HCT116 (cell line): Measurements from ENCODE around the gene SNX2. TPM values are rescaled to one million over a fixed set of nuclear protein-coding genes. Genes with fewer than 3 reads are reported as not detected.

ENCODE experiments used
- ATAC-seq: fragments of 200-7000 bp; cut with Tn5 transposase; 2 replicates; pipeline ENCODE4 v1.9.1; 2020; ENCODE audit warnings: mild to moderate bottlenecking, moderate library complexity
- BruUV-seq: library from RNA; stranded (reverse); fragments of 400-500 nt; replicated peaks from 2 replicates; lab custom pipeline; 2021; lab: Mats Ljungman, UMichigan
- CTCF ChIA-PET: fragments of 300-600 bp; sonication (Branson Sonifier 250); formaldehyde crosslinking; loops from one replicate; lab custom pipeline; 2021; ENCODE audit warnings: antibody characterized with exemption; lab: Charles Lee
- POLR2A ChIA-PET: fragments of 300-600, 350-600 bp; sonication (Branson Sonifier 250); formaldehyde crosslinking; loops from one replicate; lab custom pipeline; 2021; ENCODE audit warnings: antibody characterized with exemption; lab: Charles Lee
- RAD21 ChIA-PET, 2 experiments: fragments of 300-600 bp; sonication (Branson Sonifier 250); formaldehyde crosslinking; loops; one replicate each; lab custom pipeline; 2023; ENCODE audit warnings: low total read pairs in 2 of 2; ENCODE audit not compliant: uncharacterized antibody in 2 of 2, unreplicated experiment in 2 of 2, low non-redundant PET in 1 of 2; lab: Charles Lee
- DNase-seq: peaks from one replicate; pipeline ENCODE4 v3.0.0-alpha.2; 2010; ENCODE audit warnings: low read depth, low spot score
- H2AFZ ChIP-seq: fragments of 200-600 bp; shearing (Covaris generic), sonication (generic); 2 replicates; pipeline ENCODE4 v1.6.1; 2017; ENCODE audit warnings: low read depth, mixed run types, mixed read lengths, antibody characterized with exemption, low read length; ENCODE audit not compliant: poor library complexity, severe bottlenecking
- H3K27ac ChIP-seq: 2 replicates; pipeline ENCODE4 v1.5.1; 2012; ENCODE audit warnings: low read depth, low read length
- H3K27me3 ChIP-seq: fragments of 200-600 bp; sonication (generic); 2 replicates; pipeline ENCODE4 v1.6.1; 2016; ENCODE audit warnings: mixed run types, low read length, mixed read lengths; ENCODE audit not compliant: insufficient read depth
- H3K36me3 ChIP-seq, 2 experiments: fragments of 200-500 bp in 1 of 2; fragments of 200-600 bp in 1 of 2; sonication (Bioruptor generic) in 1 of 2; sonication (generic) in 1 of 2; 2 replicates each; pipeline versions ENCODE4 v1.5.1 to v1.6.1; 2014 to 2016; ENCODE audit warnings: low read length in 2 of 2, inconsistent platforms in 1 of 2, mixed read lengths in 1 of 2, mixed run types in 1 of 2; ENCODE audit not compliant: insufficient read depth in 2 of 2, control insufficient read depth in 1 of 2
- H3K4me1 ChIP-seq, 2 experiments: fragments of 200-600 bp in 1 of 2; sonication (generic) in 1 of 2; 2 replicates each; pipeline versions ENCODE4 v1.5.1 to v1.6.1; 2012 to 2017; ENCODE audit warnings: low read length in 2 of 2, inconsistent platforms in 1 of 2, mild to moderate bottlenecking in 1 of 2, mixed read lengths in 1 of 2, mixed run types in 1 of 2, moderate library complexity in 1 of 2; ENCODE audit not compliant: insufficient read depth in 2 of 2, control insufficient read depth in 1 of 2
- H3K4me2 ChIP-seq: fragments of 200-600 bp; sonication (generic); 2 replicates; pipeline ENCODE4 v1.6.1; 2017; ENCODE audit warnings: mixed run types, low read length, mixed read lengths
- H3K4me3 ChIP-seq, 2 experiments: fragments of 200-600 bp in 1 of 2; sonication (generic) in 1 of 2; replicated peaks in 1 of 2; 2 replicates each; pipeline ENCODE4 v1.5.1; 2011 to 2016; ENCODE audit warnings: low read length in 2 of 2, control low read depth in 1 of 2, low read depth in 1 of 2, mild to moderate bottlenecking in 1 of 2, mixed read lengths in 1 of 2, mixed run types in 1 of 2
- H3K79me2 ChIP-seq: fragments of 200-600 bp; sonication (generic); 2 replicates; pipeline ENCODE4 v1.6.1; 2017; ENCODE audit warnings: mild to moderate bottlenecking, mixed run types, low read length, moderate library complexity, mixed read lengths; ENCODE audit not compliant: insufficient read depth
- H3K9ac ChIP-seq: fragments of 200-600 bp; sonication (generic); 2 replicates; pipeline ENCODE4 v1.6.1; 2016; ENCODE audit warnings: low read length, mixed read lengths
- H3K9me2 ChIP-seq: fragments of 200-600 bp; sonication (generic), shearing (Covaris generic); 2 replicates; pipeline ENCODE4 v1.6.1; 2017; ENCODE audit warnings: mixed run types, mild to moderate bottlenecking, moderate library complexity; ENCODE audit not compliant: insufficient read depth
- H3K9me3 ChIP-seq, 2 experiments: fragments of 200-500 bp in 1 of 2; fragments of 200-600 bp in 1 of 2; sonication (Bioruptor generic) in 1 of 2; sonication (generic) in 1 of 2; 2 replicates each; pipeline ENCODE4 v1.6.1; 2014 to 2017; ENCODE audit warnings: low read length in 2 of 2, mixed read lengths in 2 of 2, inconsistent platforms in 1 of 2, low read depth in 1 of 2, mild to moderate bottlenecking in 1 of 2, mixed run types in 1 of 2, moderate library complexity in 1 of 2; ENCODE audit not compliant: control insufficient read depth in 1 of 2, insufficient read depth in 1 of 2
- H4K20me1 ChIP-seq: fragments of 200-600 bp; sonication (generic), shearing (Covaris generic); 2 replicates; pipeline ENCODE4 v1.6.1; 2017; ENCODE audit warnings: mixed run types, mild to moderate bottlenecking, moderate library complexity; ENCODE audit not compliant: insufficient read depth
- POLR2A ChIP-seq: IDR thresholded peaks from 2 replicates; pipeline ENCODE4 v1.7.0; 2011; ENCODE audit warnings: borderline replicate concordance; ENCODE audit not compliant: insufficient read depth, insufficient read length; ENCODE audit errors: extremely low read depth
- POLR2AphosphoS5 ChIP-seq: IDR thresholded peaks from 2 replicates; pipeline ENCODE4 v1.6.1; 2011; ENCODE audit warnings: mild to moderate bottlenecking, low read depth, low read length, moderate library complexity
- REST ChIP-seq: IDR thresholded peaks from 2 replicates; pipeline ENCODE4 v1.6.1; 2012; ENCODE audit warnings: low read depth
- ZBTB33 ChIP-seq: IDR thresholded peaks from 2 replicates; pipeline ENCODE4 v1.6.1; 2011; ENCODE audit warnings: mild to moderate bottlenecking, low read length, moderate library complexity; ENCODE audit not compliant: insufficient replicate concordance; ENCODE audit errors: extremely low read depth
- ZFX ChIP-seq: fragments of 450-650 bp; IDR thresholded peaks from 2 replicates; pipeline ENCODE4 v1.6.1; 2017
- ZNF274 ChIP-seq: fragments of 200-500 bp; sonication (Bioruptor generic); IDR thresholded peaks from 2 replicates; pipeline ENCODE4 v1.6.1; 2014; ENCODE audit warnings: mild to moderate bottlenecking, low read depth, low read length, inconsistent platforms
- intact Hi-C: fragments of 100-400 bp; cut with micrococcal nuclease; formaldehyde crosslinking; loops from 2 replicates; pipeline ENCODE4 v1.10.0; 2022
- total RNA-seq: library from RNA; stranded (reverse); gene quantifications from one replicate; pipeline ENCODE4 v1.2.1, GENCODE V29; 2021; ENCODE audit not compliant: unreplicated experiment

The SNX2 gene
- total RNA-seq, 1 experiment from 2014 or later = 57.7 TPM

GRCh38 chr5:122785294-122785693, 10.4 kb downstream of the SNX2 start:
- BruUV-seq = no TSS peak
- intact Hi-C loops = loop anchor here (1.0 kb wide), 1 partner anchor 31 kb away; no protein-coding TSS in a partner anchor
- Histone ChIP-seq H3K9me2 (no peaks in the 10 kb centered on the region), H3K4me1 (no peaks in the 10 kb centered on the region), H3K9me3 (no peaks in the 10 kb centered on the region; a peak in 1 of 4 replicates), H3K27me3 (no peaks in the 10 kb centered on the region)
- ATAC-seq = no peak
- DNase-seq = no peak
- POLR2A ChIA-PET = no interaction called here
- TF ChIP-seq REST (no peak), ZFX (no peak), ZNF274 (no peak), POLR2AphosphoS5 (no peak), ZBTB33 (no peak), POLR2A (no peak)
- TF ChIP-seq, all 23 proteins: peak for 0
- Histone ChIP-seq H3K4me2 (no peak overlapping the region), H3K79me2 (peaks cover 88% of the 10 kb centered on the region), H3K4me3 (no peak overlapping the region), H3K27ac (no peak overlapping the region), H3K36me3 (no peaks in the 10 kb centered on the region), H3K9ac (no peak overlapping the region), H4K20me1 (no peaks in the 10 kb centered on the region), H2AFZ (no peak overlapping the region)
- RAD21 ChIA-PET = no interaction called here
- CTCF ChIA-PET = no interaction called here
